Activated naive CD4-positive, alpha-beta T cell treated with anti-CD3 and anti-CD28 coated beads, Interleukin-2, amount 50 U/mL, for 24 hours (primary cell): ENCODE measurements around the gene DOCK10.

Experiments
- H3K27ac Mint-ChIP-seq: one replicate; pipeline ENCODE4 v1.8.0; 2021; ENCODE audit warnings: mild to moderate bottlenecking, mixed read lengths
- H3K27me3 Mint-ChIP-seq: one replicate; pipeline ENCODE4 v1.8.0; 2021; ENCODE audit warnings: mixed read lengths
- H3K36me3 Mint-ChIP-seq: one replicate; pipeline ENCODE4 v1.8.0; 2021; ENCODE audit warnings: mixed read lengths
- H3K4me1 Mint-ChIP-seq: one replicate; pipeline ENCODE4 v1.8.0; 2021; ENCODE audit warnings: mixed read lengths
- H3K4me3 Mint-ChIP-seq: one replicate; pipeline ENCODE4 v1.8.0; 2021; ENCODE audit warnings: mild to moderate bottlenecking, mixed read lengths
- H3K9me3 Mint-ChIP-seq: one replicate; pipeline ENCODE4 v1.8.0; 2021; ENCODE audit warnings: mixed read lengths

Gene DOCK10

GRCh38 chr2:225041851-225042799 lies at the start of gene DOCK10:
TSS of gene DOCK10 (minus strand) at chr2:225042468. CDS start at chr2:225042374, 94 bp downstream.
- Mint-ChIP-seq H3K27me3 (no peaks in the 10 kb centered on the region), H3K36me3 (peaks cover 8% of the 10 kb centered on the region), H3K27ac (peak within 1 kb of the TSS; percentile 99), H3K4me3 (peak within 1 kb of the TSS; percentile 95), H3K4me1 (peaks cover 59% of the 10 kb centered on the region), H3K9me3 (no peaks in the 10 kb centered on the region)

- H3K27ac Mint-ChIP-seq: no peak overlapping the region
- H3K27me3 Mint-ChIP-seq: no peaks in the 10 kb centered on the region
- peaks cover 3% of the 10 kb centered on the region for H3K36me3 Mint-ChIP-seq
- no peaks in the 10 kb centered on the region for H3K9me3 Mint-ChIP-seq
- peaks cover 14% of the 10 kb centered on the region for H3K4me1 Mint-ChIP-seq
- H3K4me3 Mint-ChIP-seq: no peak overlapping the region
Measured at GRCh38 chr2:225091336-225091735, 49.1 kb upstream of the DOCK10 start.

GRCh38 chr2:225090746-225091145 lies 48.5 kb upstream of the DOCK10 start:
- peaks cover 16% of the 10 kb centered on the region for H3K4me1 Mint-ChIP-seq
- H3K27ac Mint-ChIP-seq: no peak overlapping the region
- no peaks in the 10 kb centered on the region for H3K27me3 Mint-ChIP-seq
- H3K36me3 Mint-ChIP-seq: peaks cover 3% of the 10 kb centered on the region
- no peaks in the 10 kb centered on the region for H3K9me3 Mint-ChIP-seq
- no peak overlapping the region for H3K4me3 Mint-ChIP-seq

DNA sequence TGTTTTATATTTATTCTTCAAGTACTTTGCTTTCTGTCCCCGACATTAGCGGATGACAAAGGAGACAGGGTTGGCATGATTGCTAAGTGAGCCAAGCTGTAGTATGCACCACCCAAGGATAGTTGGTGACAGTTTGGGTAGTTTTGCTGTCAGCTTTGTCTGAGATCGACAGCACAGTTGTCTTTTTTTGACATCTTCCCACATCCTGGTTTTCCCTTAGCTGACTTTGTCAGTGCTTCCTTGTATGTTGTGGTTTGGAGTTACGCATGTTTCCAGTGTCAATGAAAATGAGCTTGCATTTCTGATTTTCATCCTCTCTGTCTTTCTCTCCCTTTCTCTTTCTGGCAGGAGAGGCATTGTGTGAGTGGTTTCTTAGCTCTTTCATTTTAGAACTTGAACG lies 44.6 kb upstream of the DOCK10 start:
- no peaks in the 10 kb centered on the region for H3K27me3 Mint-ChIP-seq
- no peaks in the 10 kb centered on the region for H3K36me3 Mint-ChIP-seq
- H3K4me3 Mint-ChIP-seq: no peak overlapping the region
- no peak overlapping the region for H3K27ac Mint-ChIP-seq
- no peaks in the 10 kb centered on the region for H3K9me3 Mint-ChIP-seq
- peaks cover 16% of the 10 kb centered on the region for H3K4me1 Mint-ChIP-seq

DNA sequence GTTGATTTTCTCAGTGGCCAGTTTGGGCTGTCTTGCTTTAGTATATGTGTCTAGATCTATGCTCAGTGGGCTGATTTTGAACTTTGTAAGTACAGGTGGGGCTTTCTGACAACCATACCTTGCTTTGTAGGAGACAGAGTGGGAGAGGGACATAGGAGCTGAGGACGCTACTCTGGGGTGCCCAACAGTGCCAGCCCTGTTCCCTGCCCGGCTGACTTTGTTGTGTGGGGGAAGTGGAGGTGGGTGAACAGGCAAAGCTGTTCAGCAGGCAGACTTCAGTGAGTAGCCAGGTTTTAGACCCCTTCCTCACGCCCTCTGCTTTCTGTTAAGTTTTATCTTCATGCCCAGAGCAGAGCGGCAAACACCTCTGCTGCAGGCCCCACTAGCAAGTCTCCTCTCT lies 44.2 kb upstream of the DOCK10 start:
- Mint-ChIP-seq H3K9me3 (no peaks in the 10 kb centered on the region), H3K36me3 (no peaks in the 10 kb centered on the region), H3K27ac (no peak overlapping the region), H3K27me3 (no peaks in the 10 kb centered on the region), H3K4me3 (no peak overlapping the region), H3K4me1 (peaks cover 16% of the 10 kb centered on the region)

GRCh38 chr2:225083276-225083675 lies 41.0 kb upstream of the DOCK10 start:
- Mint-ChIP-seq H3K4me3 (no peak overlapping the region), H3K36me3 (no peaks in the 10 kb centered on the region), H3K27me3 (no peaks in the 10 kb centered on the region), H3K27ac (no peak overlapping the region), H3K4me1 (peaks cover 11% of the 10 kb centered on the region), H3K9me3 (no peaks in the 10 kb centered on the region)

DNA sequence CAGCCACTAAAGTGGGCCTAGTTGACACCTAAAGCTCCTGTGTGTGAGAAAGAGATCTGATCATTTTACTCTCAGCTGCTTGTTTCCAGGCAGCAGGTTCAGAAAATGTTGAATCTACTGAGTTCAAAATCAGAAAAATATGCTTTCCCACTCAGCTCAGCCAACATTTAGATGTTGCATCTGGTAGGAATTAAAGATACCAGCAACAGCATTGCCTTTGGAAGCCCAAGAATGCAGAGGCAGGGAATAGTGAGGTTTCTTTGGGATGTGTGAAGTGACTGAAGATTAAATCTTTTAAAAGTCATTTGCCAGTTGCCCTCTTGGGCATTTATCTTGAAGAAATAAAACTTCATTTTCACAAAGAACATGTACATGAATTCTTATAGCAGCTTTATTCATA lies 33.9 kb upstream of the DOCK10 start:
- no peaks in the 10 kb centered on the region for H3K36me3 Mint-ChIP-seq
- no peaks in the 10 kb centered on the region for H3K27me3 Mint-ChIP-seq
- peaks cover 16% of the 10 kb centered on the region for H3K4me1 Mint-ChIP-seq
- H3K27ac Mint-ChIP-seq: no peak overlapping the region
- no peaks in the 10 kb centered on the region for H3K9me3 Mint-ChIP-seq
- H3K4me3 Mint-ChIP-seq: no peak overlapping the region

GRCh38 chr2:225074919-225075681 lies 32.8 kb upstream of the DOCK10 start:
- Mint-ChIP-seq H3K27me3 (no peaks in the 10 kb centered on the region), H3K4me1 (peaks cover 16% of the 10 kb centered on the region), H3K4me3 (no peak overlapping the region), H3K9me3 (no peaks in the 10 kb centered on the region), H3K36me3 (no peaks in the 10 kb centered on the region), H3K27ac (peak overlapping the region; percentile 42)

DNA sequence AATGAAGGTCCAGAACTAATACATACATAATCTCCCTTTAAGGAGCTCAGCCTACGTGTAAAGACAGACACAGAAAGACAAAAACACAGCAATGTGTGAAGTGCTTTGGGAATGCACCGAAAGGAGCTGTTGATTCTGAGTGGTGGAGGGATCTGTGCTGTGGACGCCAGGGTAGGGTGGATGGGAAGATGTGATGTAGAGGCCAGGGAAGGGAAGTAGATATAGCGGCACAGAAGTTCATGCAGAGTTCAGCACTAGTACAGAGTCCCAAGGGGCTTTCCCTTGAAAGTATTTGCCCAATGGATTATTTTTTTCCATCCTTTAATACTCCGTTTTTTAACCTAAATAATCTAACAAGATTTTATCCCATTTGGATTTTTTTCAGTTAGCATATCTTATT lies 32.1 kb upstream of the DOCK10 start:
- Mint-ChIP-seq H3K36me3 (no peaks in the 10 kb centered on the region), H3K27ac (no peak overlapping the region), H3K4me3 (no peak overlapping the region), H3K27me3 (no peaks in the 10 kb centered on the region), H3K9me3 (no peaks in the 10 kb centered on the region), H3K4me1 (peaks cover 17% of the 10 kb centered on the region)

DNA sequence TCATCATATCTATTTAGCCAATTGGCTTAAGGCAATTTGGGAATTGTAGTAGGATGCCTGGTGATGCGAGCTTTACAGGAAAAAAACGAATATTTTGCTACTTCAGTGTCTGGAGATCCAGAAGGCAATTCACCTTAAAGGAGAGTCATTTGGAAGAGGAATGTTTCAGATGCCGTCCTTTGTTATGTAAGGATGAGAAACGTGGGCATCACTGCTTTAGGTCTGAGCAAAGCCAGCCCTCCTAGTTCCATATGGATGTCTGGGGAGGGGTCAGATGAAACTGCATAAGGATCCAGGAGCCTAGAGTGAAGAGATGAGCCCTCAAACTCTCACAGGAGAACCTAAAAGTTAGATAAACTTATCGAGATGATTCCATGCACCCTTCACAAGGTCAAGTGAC lies 30.9 kb upstream of the DOCK10 start:
- Mint-ChIP-seq H3K4me1 (peaks cover 20% of the 10 kb centered on the region), H3K27ac (no peak overlapping the region), H3K4me3 (no peak overlapping the region), H3K36me3 (no peaks in the 10 kb centered on the region), H3K27me3 (no peaks in the 10 kb centered on the region), H3K9me3 (no peaks in the 10 kb centered on the region)

DNA sequence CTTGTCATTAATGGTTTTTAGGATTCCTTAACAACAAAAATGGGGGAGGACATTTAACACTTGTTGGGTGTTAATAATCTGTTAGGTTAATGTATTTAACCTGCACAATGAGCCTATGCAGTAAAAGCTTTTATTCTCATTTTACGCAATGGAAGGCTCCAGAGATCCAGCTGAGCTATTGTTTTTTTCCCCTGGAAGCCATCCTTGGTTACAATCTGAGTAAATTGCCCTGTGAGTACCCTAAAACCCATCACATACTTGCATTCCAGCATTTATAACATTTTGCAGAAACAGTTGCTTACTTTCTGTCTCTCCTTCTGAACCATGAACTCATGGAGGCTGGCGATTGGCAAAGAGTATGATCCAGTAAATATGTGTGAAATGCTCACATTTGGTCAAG lies 30.2 kb upstream of the DOCK10 start:
- H3K4me3 Mint-ChIP-seq: no peak overlapping the region
- no peaks in the 10 kb centered on the region for H3K27me3 Mint-ChIP-seq
- peaks cover 1% of the 10 kb centered on the region for H3K36me3 Mint-ChIP-seq
- H3K4me1 Mint-ChIP-seq: peaks cover 20% of the 10 kb centered on the region
- no peak overlapping the region for H3K27ac Mint-ChIP-seq
- no peaks in the 10 kb centered on the region for H3K9me3 Mint-ChIP-seq

DNA sequence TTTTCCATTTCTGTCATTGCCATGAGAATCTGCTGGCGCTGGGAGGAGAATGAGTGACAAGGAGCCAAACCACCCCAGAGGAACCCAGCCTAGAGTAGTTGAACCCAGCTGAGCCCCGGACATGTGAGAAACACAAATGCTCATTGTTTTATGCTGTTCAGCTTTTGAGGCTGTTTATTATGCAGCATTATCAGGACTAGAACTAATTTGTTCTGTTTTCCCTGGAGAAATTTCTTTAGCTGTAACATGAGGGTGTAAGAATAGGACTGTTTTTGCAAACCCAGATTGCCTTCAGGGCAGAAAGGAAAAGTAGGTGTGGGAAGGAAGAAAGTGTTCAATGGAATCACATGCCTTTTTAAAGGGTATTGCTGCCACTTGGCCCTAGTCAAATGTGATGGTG lies 28.5 kb upstream of the DOCK10 start:
- H3K27me3 Mint-ChIP-seq: no peaks in the 10 kb centered on the region
- no peak overlapping the region for H3K4me3 Mint-ChIP-seq

GRCh38 chr2:225069966-225070365 lies 27.7 kb upstream of the DOCK10 start:
- Mint-ChIP-seq H3K4me3 (no peak overlapping the region), H3K27ac (no peak overlapping the region), H3K27me3 (no peaks in the 10 kb centered on the region), H3K9me3 (peaks cover 9% of the 10 kb centered on the region), H3K36me3 (peaks cover 11% of the 10 kb centered on the region), H3K4me1 (peaks cover 33% of the 10 kb centered on the region)

More for the DNA sequence above, 28.5 kb upstream of the DOCK10 start:
- Mint-ChIP-seq H3K36me3 (peaks cover 11% of the 10 kb centered on the region), H3K27ac (peak overlapping the region; percentile 24), H3K4me1 (peaks cover 31% of the 10 kb centered on the region), H3K9me3 (peaks cover 9% of the 10 kb centered on the region)

DNA sequence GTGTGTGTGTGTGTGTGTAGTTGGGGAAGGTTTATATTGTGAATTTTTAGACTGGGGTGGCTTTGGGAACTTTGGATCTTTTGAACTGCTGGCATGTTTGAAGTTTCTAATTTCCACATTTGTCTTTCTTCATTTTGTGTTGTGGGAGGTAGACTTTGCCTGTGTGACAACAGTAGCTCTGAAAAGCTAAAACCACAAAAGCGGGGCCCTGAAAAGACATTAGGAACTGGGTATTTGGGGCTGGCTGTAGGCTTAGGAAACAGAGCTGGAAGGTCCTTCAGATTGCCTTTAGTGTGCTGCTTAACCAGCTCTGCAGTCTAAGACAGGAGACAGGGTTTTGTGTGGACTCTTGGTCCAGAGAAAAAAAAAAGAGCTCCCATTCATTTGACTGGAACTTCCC lies 27.2 kb upstream of the DOCK10 start:
- peaks cover 9% of the 10 kb centered on the region for H3K9me3 Mint-ChIP-seq
- H3K36me3 Mint-ChIP-seq: peaks cover 11% of the 10 kb centered on the region
- H3K4me1 Mint-ChIP-seq: peaks cover 33% of the 10 kb centered on the region
- H3K4me3 Mint-ChIP-seq: no peak overlapping the region
- H3K27me3 Mint-ChIP-seq: no peaks in the 10 kb centered on the region
- no peak overlapping the region for H3K27ac Mint-ChIP-seq

- Mint-ChIP-seq H3K36me3 (peaks cover 11% of the 10 kb centered on the region), H3K9me3 (peaks cover 9% of the 10 kb centered on the region), H3K27me3 (no peaks in the 10 kb centered on the region), H3K4me3 (peak overlapping the region; percentile 39), H3K27ac (peak overlapping the region; percentile 90), H3K4me1 (peaks cover 57% of the 10 kb centered on the region)
Measured at GRCh38 chr2:225065882-225066281, 23.6 kb upstream of the DOCK10 start.

- H3K4me3 Mint-ChIP-seq: peak overlapping the region; percentile 8
- H3K9me3 Mint-ChIP-seq: peaks cover 9% of the 10 kb centered on the region
- no peaks in the 10 kb centered on the region for H3K27me3 Mint-ChIP-seq
- H3K36me3 Mint-ChIP-seq: peaks cover 11% of the 10 kb centered on the region
- peak overlapping the region; percentile 85 for H3K27ac Mint-ChIP-seq
- peaks cover 57% of the 10 kb centered on the region for H3K4me1 Mint-ChIP-seq
Measured at GRCh38 chr2:225064928-225065327, 22.7 kb upstream of the DOCK10 start.
